HG03066 (cell line): ENCODE measurements around the gene CORO7.

Source experiments
- ATAC-seq: cut with Tn5 transposase; IDR thresholded peaks from one replicate; pipeline ENCODE4 v1.9.1; 2021; ENCODE audit warnings: low read depth; ENCODE audit not compliant: unreplicated experiment

Gene CORO7

GRCh38 chr16:4426722-4427372, 10.5 kb upstream of the CORO7 start:
- ATAC-seq, result no peak

- ATAC-seq, result peak; percentile 20
Observed at GRCh38 chr16:4426021-4426684, 9.8 kb upstream of the CORO7 start.

GRCh38 chr16:4425378-4426020, 9.1 kb upstream of the CORO7 start, which contains the start of gene DNAJA3:
DNAJA3 (plus strand) TSS chr16:4425868; CDS start chr16:4425882, 14 bp downstream.
- ATAC-seq, result peak; percentile 89

- ATAC-seq, result no peak
Observed at GRCh38 chr16:4420505-4421105, 4.2 kb upstream of the CORO7 start.

GRCh38 chr16:4419402-4419959, 3.1 kb upstream of the CORO7 start:
- ATAC-seq, result no peak

GRCh38 chr16:4415538-4416199, 727 bp downstream of the CORO7 start:
- ATAC-seq, result no peak

GRCh38 chr16:4414187-4414917, 2.0 kb downstream of the CORO7 start:
- ATAC-seq, result peak; percentile 66

GRCh38 chr16:4412854-4413253, 3.5 kb downstream of the CORO7 start:
- ATAC-seq, result no peak

GRCh38 chr16:4412159-4412558, 4.2 kb downstream of the CORO7 start:
- ATAC-seq, result no peak

GRCh38 chr16:4411684-4412083, 4.7 kb downstream of the CORO7 start:
- no peak for ATAC-seq

- no peak for ATAC-seq
Observed at GRCh38 chr16:4410335-4411075, 5.9 kb downstream of the CORO7 start.

- no peak for ATAC-seq
Observed at GRCh38 chr16:4409081-4409932, 7.1 kb downstream of the CORO7 start.

GRCh38 chr16:4408323-4408690, 8.1 kb downstream of the CORO7 start:
- ATAC-seq, result no peak

GRCh38 chr16:4407543-4408322, 8.7 kb downstream of the CORO7 start:
- ATAC-seq, result no peak

GRCh38 chr16:4404967-4405696, 11.3 kb downstream of the CORO7 start:
- ATAC-seq, result no peak

- no peak for ATAC-seq
Observed at GRCh38 chr16:4404247-4404966, 12.0 kb downstream of the CORO7 start.
